Mesothelial cell of epicardium (in vitro differentiated cells): ENCODE data around the gene LRRC1. TPM values are rescaled to one million over a fixed set of nuclear protein-coding genes. Genes with fewer than 3 reads are reported as not detected.

Experiments
- DNase-seq, 2 experiments: peaks; one replicate each; pipeline ENCODE4 v3.0.0; 2021; ENCODE audit warnings: low spot score in 2 of 2; ENCODE audit not compliant: unreplicated experiment in 2 of 2
- H3K27ac Mint-ChIP-seq: 2 replicates; pipeline ENCODE4 v1.8.0; 2021; ENCODE audit warnings: mixed read lengths
- H3K27me3 Mint-ChIP-seq: 2 replicates; pipeline ENCODE4 v1.8.0; 2021; ENCODE audit warnings: low read depth, mixed read lengths
- H3K36me3 Mint-ChIP-seq: 2 replicates; pipeline ENCODE4 v1.8.0; 2021; ENCODE audit warnings: mixed read lengths
- H3K4me1 Mint-ChIP-seq: 2 replicates; pipeline ENCODE4 v1.8.0; 2021; ENCODE audit warnings: mixed read lengths
- H3K4me3 Mint-ChIP-seq: 2 replicates; pipeline ENCODE4 v1.8.0; 2021; ENCODE audit warnings: mild to moderate bottlenecking, moderate library complexity, mixed read lengths
- H3K9me3 Mint-ChIP-seq: 2 replicates; pipeline ENCODE4 v1.8.0; 2021; ENCODE audit warnings: mixed read lengths
- CTCF ChIP-seq: fragments of 200-600 bp; sonication (generic); IDR thresholded peaks from one replicate; pipeline ENCODE4 v1.5.0; 2021; ENCODE audit warnings: antibody characterized with exemption; ENCODE audit not compliant: unreplicated experiment
- total RNA-seq: library from RNA; stranded (reverse); gene quantifications from 3 replicates; pipeline ENCODE4 v1.2.1, GENCODE V29; 2021

LRRC1 gene
- total RNA-seq, 1 donor from 2014 or later = 30.4 TPM

- Mint-ChIP-seq H3K4me3 (no peak overlapping the region), H3K27me3 (no peaks in the 10 kb centered on the region), H3K27ac (no peak overlapping the region), H3K4me1 (peaks cover 42% of the 10 kb centered on the region), H3K36me3 (peaks cover 4% of the 10 kb centered on the region), H3K9me3 (no peaks in the 10 kb centered on the region)
- no peak for TF ChIP-seq CTCF
- DNase-seq = no peak
Observed at GRCh38 chr6:53931086-53931485, 136.3 kb downstream of the LRRC1 start.

- Mint-ChIP-seq H3K4me3 (no peak overlapping the region), H3K36me3 (peaks cover 4% of the 10 kb centered on the region), H3K27ac (no peak overlapping the region), H3K4me1 (peaks cover 30% of the 10 kb centered on the region), H3K9me3 (no peaks in the 10 kb centered on the region), H3K27me3 (no peaks in the 10 kb centered on the region)
- no peak for TF ChIP-seq CTCF
- DNase-seq = no peak
Observed at GRCh38 chr6:53932516-53932915, 137.7 kb downstream of the LRRC1 start.

GRCh38 chr6:53934023-53934422 is 139.2 kb downstream of the LRRC1 start:
- no peak for TF ChIP-seq CTCF
- Mint-ChIP-seq H3K27ac (peak overlapping the region; percentile 62), H3K36me3 (peaks cover 4% of the 10 kb centered on the region), H3K27me3 (no peaks in the 10 kb centered on the region), H3K4me1 (peaks cover 19% of the 10 kb centered on the region), H3K9me3 (no peaks in the 10 kb centered on the region), H3K4me3 (no peak overlapping the region)
- DNase-seq = no peak

GRCh38 chr6:53937461-53937860 is 142.7 kb downstream of the LRRC1 start:
- no peak for TF ChIP-seq CTCF
- H3K9me3 Mint-ChIP-seq = peaks cover 9% of the 10 kb centered on the region
- no peak for DNase-seq

GRCh38 chr6:53938810-53939209 is 144.0 kb downstream of the LRRC1 start:
- Mint-ChIP-seq H3K4me1 (peaks cover 5% of the 10 kb centered on the region), H3K27me3 (no peaks in the 10 kb centered on the region), H3K36me3 (no peaks in the 10 kb centered on the region), H3K27ac (no peak overlapping the region), H3K9me3 (peaks cover 9% of the 10 kb centered on the region), H3K4me3 (no peak overlapping the region)
- DNase-seq = no peak
- TF ChIP-seq CTCF = no peak

More at GRCh38 chr6:53937461-53937860, 142.7 kb downstream of the LRRC1 start:
- Mint-ChIP-seq H3K4me1 (peaks cover 11% of the 10 kb centered on the region), H3K36me3 (no peaks in the 10 kb centered on the region), H3K27me3 (no peaks in the 10 kb centered on the region), H3K27ac (no peak overlapping the region), H3K4me3 (no peak overlapping the region)

- no peak for DNase-seq
- no peak overlapping the region for H3K27ac Mint-ChIP-seq
- H3K9me3 Mint-ChIP-seq = peaks cover 9% of the 10 kb centered on the region
- no peaks in the 10 kb centered on the region for H3K36me3 Mint-ChIP-seq
- no peak overlapping the region for H3K4me3 Mint-ChIP-seq
- H3K4me1 Mint-ChIP-seq = no peaks in the 10 kb centered on the region
- no peak for TF ChIP-seq CTCF
- H3K27me3 Mint-ChIP-seq = no peaks in the 10 kb centered on the region
Observed at GRCh38 chr6:53939830-53940229, 145.0 kb downstream of the LRRC1 start.
